HCT116 (cell line): ENCODE results near the gene SRGAP1. TPM values are rescaled to one million over a fixed set of nuclear protein-coding genes. Genes with fewer than 3 reads are reported as not detected.

Experiments
- ATAC-seq: fragments of 200-7000 bp; cut with Tn5 transposase; 2 replicates; pipeline ENCODE4 v1.9.1; 2020; ENCODE audit warnings: mild to moderate bottlenecking, moderate library complexity
- BruUV-seq: library from RNA; stranded (reverse); fragments of 400-500 nt; replicated peaks from 2 replicates; lab custom pipeline; 2021; lab: Mats Ljungman, UMichigan
- CTCF ChIA-PET: fragments of 300-600 bp; sonication (Branson Sonifier 250); formaldehyde crosslinking; loops from one replicate; lab custom pipeline; 2021; ENCODE audit warnings: antibody characterized with exemption; lab: Charles Lee
- POLR2A ChIA-PET: fragments of 300-600, 350-600 bp; sonication (Branson Sonifier 250); formaldehyde crosslinking; loops from one replicate; lab custom pipeline; 2021; ENCODE audit warnings: antibody characterized with exemption; lab: Charles Lee
- RAD21 ChIA-PET, 2 experiments: fragments of 300-600 bp; sonication (Branson Sonifier 250); formaldehyde crosslinking; loops; one replicate each; lab custom pipeline; 2023; ENCODE audit warnings: low total read pairs in 2 of 2; ENCODE audit not compliant: uncharacterized antibody in 2 of 2, unreplicated experiment in 2 of 2, low non-redundant PET in 1 of 2; lab: Charles Lee
- DNase-seq: peaks from one replicate; pipeline ENCODE4 v3.0.0-alpha.2; 2010; ENCODE audit warnings: low read depth, low spot score
- H2AFZ ChIP-seq: fragments of 200-600 bp; shearing (Covaris generic), sonication (generic); 2 replicates; pipeline ENCODE4 v1.6.1; 2017; ENCODE audit warnings: low read depth, mixed run types, mixed read lengths, antibody characterized with exemption, low read length; ENCODE audit not compliant: poor library complexity, severe bottlenecking
- H3K27ac ChIP-seq: 2 replicates; pipeline ENCODE4 v1.5.1; 2012; ENCODE audit warnings: low read depth, low read length
- H3K27me3 ChIP-seq: fragments of 200-600 bp; sonication (generic); 2 replicates; pipeline ENCODE4 v1.6.1; 2016; ENCODE audit warnings: mixed run types, low read length, mixed read lengths; ENCODE audit not compliant: insufficient read depth
- H3K36me3 ChIP-seq, 2 experiments: fragments of 200-500 bp in 1 of 2; fragments of 200-600 bp in 1 of 2; sonication (Bioruptor generic) in 1 of 2; sonication (generic) in 1 of 2; 2 replicates each; pipeline versions ENCODE4 v1.5.1 to v1.6.1; 2014 to 2016; ENCODE audit warnings: low read length in 2 of 2, inconsistent platforms in 1 of 2, mixed read lengths in 1 of 2, mixed run types in 1 of 2; ENCODE audit not compliant: insufficient read depth in 2 of 2, control insufficient read depth in 1 of 2
- H3K4me1 ChIP-seq, 2 experiments: fragments of 200-600 bp in 1 of 2; sonication (generic) in 1 of 2; 2 replicates each; pipeline versions ENCODE4 v1.5.1 to v1.6.1; 2012 to 2017; ENCODE audit warnings: low read length in 2 of 2, inconsistent platforms in 1 of 2, mild to moderate bottlenecking in 1 of 2, mixed read lengths in 1 of 2, mixed run types in 1 of 2, moderate library complexity in 1 of 2; ENCODE audit not compliant: insufficient read depth in 2 of 2, control insufficient read depth in 1 of 2
- H3K4me2 ChIP-seq: fragments of 200-600 bp; sonication (generic); 2 replicates; pipeline ENCODE4 v1.6.1; 2017; ENCODE audit warnings: mixed run types, low read length, mixed read lengths
- H3K4me3 ChIP-seq, 2 experiments: fragments of 200-600 bp in 1 of 2; sonication (generic) in 1 of 2; replicated peaks in 1 of 2; 2 replicates each; pipeline ENCODE4 v1.5.1; 2011 to 2016; ENCODE audit warnings: low read length in 2 of 2, control low read depth in 1 of 2, low read depth in 1 of 2, mild to moderate bottlenecking in 1 of 2, mixed read lengths in 1 of 2, mixed run types in 1 of 2
- H3K79me2 ChIP-seq: fragments of 200-600 bp; sonication (generic); 2 replicates; pipeline ENCODE4 v1.6.1; 2017; ENCODE audit warnings: mild to moderate bottlenecking, mixed run types, low read length, moderate library complexity, mixed read lengths; ENCODE audit not compliant: insufficient read depth
- H3K9ac ChIP-seq: fragments of 200-600 bp; sonication (generic); 2 replicates; pipeline ENCODE4 v1.6.1; 2016; ENCODE audit warnings: low read length, mixed read lengths
- H3K9me2 ChIP-seq: fragments of 200-600 bp; sonication (generic), shearing (Covaris generic); 2 replicates; pipeline ENCODE4 v1.6.1; 2017; ENCODE audit warnings: mixed run types, mild to moderate bottlenecking, moderate library complexity; ENCODE audit not compliant: insufficient read depth
- H3K9me3 ChIP-seq, 2 experiments: fragments of 200-500 bp in 1 of 2; fragments of 200-600 bp in 1 of 2; sonication (Bioruptor generic) in 1 of 2; sonication (generic) in 1 of 2; 2 replicates each; pipeline ENCODE4 v1.6.1; 2014 to 2017; ENCODE audit warnings: low read length in 2 of 2, mixed read lengths in 2 of 2, inconsistent platforms in 1 of 2, low read depth in 1 of 2, mild to moderate bottlenecking in 1 of 2, mixed run types in 1 of 2, moderate library complexity in 1 of 2; ENCODE audit not compliant: control insufficient read depth in 1 of 2, insufficient read depth in 1 of 2
- H4K20me1 ChIP-seq: fragments of 200-600 bp; sonication (generic), shearing (Covaris generic); 2 replicates; pipeline ENCODE4 v1.6.1; 2017; ENCODE audit warnings: mixed run types, mild to moderate bottlenecking, moderate library complexity; ENCODE audit not compliant: insufficient read depth
- CBX3 ChIP-seq: IDR thresholded peaks from 2 replicates; pipeline ENCODE4 v1.6.1; 2012; ENCODE audit warnings: low read depth
- CEBPB ChIP-seq: IDR thresholded peaks from 2 replicates; pipeline ENCODE4 v1.6.1; 2012; ENCODE audit warnings: low read depth
- FOSL1 ChIP-seq: IDR thresholded peaks from 2 replicates; pipeline ENCODE4 v1.6.1; 2012; ENCODE audit warnings: low read depth
- POLR2A ChIP-seq: IDR thresholded peaks from 2 replicates; pipeline ENCODE4 v1.7.0; 2011; ENCODE audit warnings: borderline replicate concordance; ENCODE audit not compliant: insufficient read depth, insufficient read length; ENCODE audit errors: extremely low read depth
- SP1 ChIP-seq: IDR thresholded peaks from 2 replicates; pipeline ENCODE4 v1.6.1; 2012; ENCODE audit warnings: low read depth
- intact Hi-C: fragments of 100-400 bp; cut with micrococcal nuclease; formaldehyde crosslinking; loops from 2 replicates; pipeline ENCODE4 v1.10.0; 2022
- total RNA-seq: library from RNA; stranded (reverse); gene quantifications from one replicate; pipeline ENCODE4 v1.2.1, GENCODE V29; 2021; ENCODE audit not compliant: unreplicated experiment
- TF ChIP-seq, protein P1 (sequence below): IDR thresholded peaks from 2 replicates; pipeline ENCODE4 v1.6.1; 2011; ENCODE audit warnings: mild to moderate bottlenecking, low read length, moderate library complexity; ENCODE audit not compliant: insufficient replicate concordance; ENCODE audit errors: extremely low read depth

SRGAP1 gene
- total RNA-seq, 1 experiment from 2014 or later, result 16.6 TPM

- 0 out of 2 replicates have a peak overlapping the region, but pooled peaks have one; percentile 18 for H3K4me2 ChIP-seq
- no peak overlapping the region for H3K9ac ChIP-seq
- H3K4me3 ChIP-seq, result no peak overlapping the region
- no peaks in the 10 kb centered on the region for H3K27me3 ChIP-seq
- ChIA-PET POLR2A (no interaction called here), CTCF (interaction anchor here (0.7 kb wide), 1 partner anchor 239 kb away, joined by 3 read pairs; the partner anchor contains the start of gene SRGAP1), RAD21 (interaction anchor here in 1 of 2 experiments (0.6 kb wide), 1 partner anchor 223 kb away, joined by 3 read pairs; no protein-coding TSS in a partner anchor)
- H2AFZ ChIP-seq, result no peak overlapping the region
- intact Hi-C loops, result loop anchor here (5.0 kb wide), 2 partner anchors 166 to 241 kb away; partner anchors contain the start of gene SRGAP1
- DNase-seq (no peak), ATAC-seq (no peak)
- H3K4me1 ChIP-seq, result peaks cover 59 to 60% of the 10 kb centered on the region in 2 experiments
- H4K20me1 ChIP-seq, result no peaks in the 10 kb centered on the region
- H3K36me3 ChIP-seq, result peaks cover 0 to 5% of the 10 kb centered on the region in 2 experiments; a peak in 1 of 4 replicates
- 0 out of 2 replicates have a peak overlapping the region, but pooled peaks have one; percentile 15 for H3K27ac ChIP-seq
- no peaks in the 10 kb centered on the region for H3K9me3 ChIP-seq
- BruUV-seq, result no TSS peak
- no peaks in the 10 kb centered on the region for H3K9me2 ChIP-seq
- TF ChIP-seq CEBPB, result 0 out of 2 replicates have a peak, but pooled peaks have one; percentile 29
- no peak for TF ChIP-seq SP1
- TF ChIP-seq, protein P1, sequence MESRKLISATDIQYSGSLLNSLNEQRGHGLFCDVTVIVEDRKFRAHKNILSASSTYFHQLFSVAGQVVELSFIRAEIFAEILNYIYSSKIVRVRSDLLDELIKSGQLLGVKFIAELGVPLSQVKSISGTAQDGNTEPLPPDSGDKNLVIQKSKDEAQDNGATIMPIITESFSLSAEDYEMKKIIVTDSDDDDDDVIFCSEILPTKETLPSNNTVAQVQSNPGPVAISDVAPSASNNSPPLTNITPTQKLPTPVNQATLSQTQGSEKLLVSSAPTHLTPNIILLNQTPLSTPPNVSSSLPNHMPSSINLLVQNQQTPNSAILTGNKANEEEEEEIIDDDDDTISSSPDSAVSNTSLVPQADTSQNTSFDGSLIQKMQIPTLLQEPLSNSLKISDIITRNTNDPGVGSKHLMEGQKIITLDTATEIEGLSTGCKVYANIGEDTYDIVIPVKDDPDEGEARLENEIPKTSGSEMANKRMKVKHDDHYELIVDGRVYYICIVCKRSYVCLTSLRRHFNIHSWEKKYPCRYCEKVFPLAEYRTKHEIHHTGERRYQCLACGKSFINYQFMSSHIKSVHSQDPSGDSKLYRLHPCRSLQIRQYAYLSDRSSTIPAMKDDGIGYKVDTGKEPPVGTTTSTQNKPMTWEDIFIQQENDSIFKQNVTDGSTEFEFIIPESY, result no peak
- no peak for TF ChIP-seq CBX3
- no peak for TF ChIP-seq FOSL1
- no peak for TF ChIP-seq POLR2A
- TF ChIP-seq, all 23 proteins: peak for 1
- H3K79me2 ChIP-seq, result no peaks in the 10 kb centered on the region
These were observed 239.0 kb downstream of the SRGAP1 start for GRCh38 chr12:64083285-64084210.
